ENCODE data around the gene SLCO6A1.

GRCh38 chr5:102528600-102528999, 29.8 kb upstream of the SLCO6A1 start:
- TF ChIP-seq EP300 (IDR thresholded peaks at IDR 0.05): no peak
- TF ChIP-seq CTCF (IDR thresholded peaks at IDR 0.05): no peak
- no peak for TF ChIP-seq POLR2A (IDR thresholded peaks at IDR 0.05)

Data from gastroesophageal sphincter (tissue), 3 donors.